Neutrophil (primary cell): ENCODE measurements around the gene NTSR1.

ENCODE experiments used
- H3K27ac ChIP-seq: fragments of 200-600 bp; sonication (generic); 2 replicates; pipeline ENCODE4 v1.5.1; 2016; ENCODE audit warnings: mild to moderate bottlenecking, moderate library complexity
- H3K27me3 ChIP-seq: fragments of 200-600 bp; sonication (generic); 2 replicates; pipeline ENCODE4 v1.6.0; 2016; ENCODE audit warnings: mild to moderate bottlenecking
- H3K36me3 ChIP-seq: fragments of 200-600 bp; sonication (generic); 2 replicates; pipeline ENCODE4 v1.5.1; 2017
- H3K4me1 ChIP-seq, 2 experiments: fragments of 200-600 bp in 1 of 2; sonication (generic) in 1 of 2; 1 replicate in 1 of 2; 2 replicates in 1 of 2; pipeline versions ENCODE4 v1.5.1 to v1.6.1; 2013 to 2016; ENCODE audit warnings: low read depth in 1 of 2, low read length in 1 of 2, mild to moderate bottlenecking in 1 of 2, moderate library complexity in 1 of 2; ENCODE audit not compliant: control insufficient read depth in 1 of 2, insufficient read depth in 1 of 2
- H3K4me3 ChIP-seq, 2 experiments: fragments of 200-600 bp in 1 of 2; sonication (generic) in 1 of 2; 1 replicate in 1 of 2; 2 replicates in 1 of 2; pipeline ENCODE4 v1.5.1; 2013 to 2016; ENCODE audit warnings: low read depth in 1 of 2, low read length in 1 of 2, mild to moderate bottlenecking in 1 of 2, moderate library complexity in 1 of 2
- H3K9me3 ChIP-seq: fragments of 200-600 bp; sonication (generic); 2 replicates; pipeline ENCODE4 v1.5.1; 2016
- TF ChIP-seq, protein P1 (sequence below): fragments of 200-600 bp; sonication (generic); IDR thresholded peaks from 2 replicates; pipeline ENCODE4 v1.5.1; 2016; ENCODE audit warnings: antibody characterized with exemption

Gene NTSR1

DNA sequence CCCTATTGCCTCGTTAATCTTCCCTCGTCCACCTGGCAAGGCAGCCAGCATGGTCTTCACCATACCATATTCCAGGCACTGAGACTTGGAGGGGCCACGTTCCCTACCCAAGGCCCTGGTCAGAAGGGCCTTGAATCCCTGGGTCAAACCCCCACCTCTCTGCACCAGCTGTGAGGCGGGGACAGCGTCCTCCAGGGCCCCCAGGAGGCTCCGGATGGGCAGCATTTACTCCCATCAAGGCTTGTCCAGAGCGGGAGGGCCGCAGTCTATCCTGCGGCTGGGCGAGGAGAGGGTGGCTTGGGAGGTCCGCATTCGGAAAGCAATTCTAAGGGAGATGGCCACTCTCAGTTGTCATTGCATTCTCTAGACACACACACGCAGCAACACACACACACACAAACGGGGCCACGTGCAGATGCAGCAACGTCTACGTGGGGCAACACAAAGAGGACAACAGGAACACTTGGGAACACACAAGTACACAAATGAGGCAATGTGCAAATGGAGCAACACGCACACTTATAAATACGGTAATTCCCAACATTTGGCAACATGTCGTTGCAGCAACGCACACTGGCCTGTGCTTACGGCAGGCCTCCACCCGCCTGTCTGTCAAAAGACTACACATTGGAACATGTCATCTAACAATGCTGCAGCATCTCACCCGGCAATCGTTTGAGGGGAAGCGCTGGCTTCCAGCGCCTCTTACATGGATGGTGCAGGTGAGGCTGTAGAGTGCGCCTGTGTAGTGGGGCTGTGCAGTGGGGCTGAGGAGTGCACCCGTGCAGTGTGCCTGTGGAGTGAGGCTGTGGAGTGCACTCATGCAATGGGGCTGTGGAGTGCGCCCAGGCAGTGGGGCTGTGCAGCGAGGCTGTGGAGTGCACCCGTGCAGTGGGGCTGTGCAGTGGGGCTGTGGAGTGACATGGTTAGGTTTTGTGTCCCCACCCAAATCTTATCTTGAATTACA, 12.9 kb upstream of the NTSR1 start:
- Histone ChIP-seq H3K9me3 (no peaks in the 10 kb centered on the region), H3K27ac (no peak overlapping the region), H3K4me3 (no peak overlapping the region), H3K36me3 (no peaks in the 10 kb centered on the region), H3K4me1 (peaks cover 4 to 12% of the 10 kb centered on the region in 2 experiments), H3K27me3 (peaks cover 10% of the 10 kb centered on the region)
- TF ChIP-seq, protein P1, sequence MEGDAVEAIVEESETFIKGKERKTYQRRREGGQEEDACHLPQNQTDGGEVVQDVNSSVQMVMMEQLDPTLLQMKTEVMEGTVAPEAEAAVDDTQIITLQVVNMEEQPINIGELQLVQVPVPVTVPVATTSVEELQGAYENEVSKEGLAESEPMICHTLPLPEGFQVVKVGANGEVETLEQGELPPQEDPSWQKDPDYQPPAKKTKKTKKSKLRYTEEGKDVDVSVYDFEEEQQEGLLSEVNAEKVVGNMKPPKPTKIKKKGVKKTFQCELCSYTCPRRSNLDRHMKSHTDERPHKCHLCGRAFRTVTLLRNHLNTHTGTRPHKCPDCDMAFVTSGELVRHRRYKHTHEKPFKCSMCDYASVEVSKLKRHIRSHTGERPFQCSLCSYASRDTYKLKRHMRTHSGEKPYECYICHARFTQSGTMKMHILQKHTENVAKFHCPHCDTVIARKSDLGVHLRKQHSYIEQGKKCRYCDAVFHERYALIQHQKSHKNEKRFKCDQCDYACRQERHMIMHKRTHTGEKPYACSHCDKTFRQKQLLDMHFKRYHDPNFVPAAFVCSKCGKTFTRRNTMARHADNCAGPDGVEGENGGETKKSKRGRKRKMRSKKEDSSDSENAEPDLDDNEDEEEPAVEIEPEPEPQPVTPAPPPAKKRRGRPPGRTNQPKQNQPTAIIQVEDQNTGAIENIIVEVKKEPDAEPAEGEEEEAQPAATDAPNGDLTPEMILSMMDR, result no peak

DNA sequence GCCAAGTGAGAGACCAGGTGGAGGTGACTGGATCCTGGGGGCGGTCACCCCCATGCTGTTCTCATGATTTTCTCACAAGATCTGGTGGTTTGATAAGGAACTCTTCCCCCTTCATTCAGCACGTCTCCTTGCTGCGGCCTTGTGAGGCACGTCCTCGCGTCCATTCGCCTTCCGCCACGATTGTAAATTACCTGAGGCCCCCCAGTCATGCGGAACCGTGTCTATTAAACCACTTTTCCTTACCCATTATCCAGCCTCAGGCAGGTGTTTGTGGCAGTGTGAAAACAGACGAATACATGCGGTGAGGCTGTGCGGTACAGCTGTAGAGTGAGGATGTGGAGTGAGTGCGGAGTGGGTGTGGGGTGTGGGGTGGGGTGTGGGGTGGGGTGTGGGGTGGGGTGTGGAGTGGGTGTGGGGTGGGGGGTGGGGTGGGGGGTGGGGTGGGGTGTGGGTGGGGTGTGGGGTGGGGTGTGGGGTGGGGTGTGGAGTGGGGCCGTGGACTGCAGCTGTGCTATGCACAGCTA, 12.1 kb upstream of the NTSR1 start:
- H3K36me3 ChIP-seq, result no peaks in the 10 kb centered on the region
- TF ChIP-seq, protein P1, result no peak
- H3K4me3 ChIP-seq, result no peak overlapping the region
- peaks cover 10% of the 10 kb centered on the region for H3K27me3 ChIP-seq
- H3K27ac ChIP-seq, result no peak overlapping the region
- no peaks in the 10 kb centered on the region for H3K9me3 ChIP-seq
- H3K4me1 ChIP-seq, result peaks cover 4 to 12% of the 10 kb centered on the region in 2 experiments

DNA sequence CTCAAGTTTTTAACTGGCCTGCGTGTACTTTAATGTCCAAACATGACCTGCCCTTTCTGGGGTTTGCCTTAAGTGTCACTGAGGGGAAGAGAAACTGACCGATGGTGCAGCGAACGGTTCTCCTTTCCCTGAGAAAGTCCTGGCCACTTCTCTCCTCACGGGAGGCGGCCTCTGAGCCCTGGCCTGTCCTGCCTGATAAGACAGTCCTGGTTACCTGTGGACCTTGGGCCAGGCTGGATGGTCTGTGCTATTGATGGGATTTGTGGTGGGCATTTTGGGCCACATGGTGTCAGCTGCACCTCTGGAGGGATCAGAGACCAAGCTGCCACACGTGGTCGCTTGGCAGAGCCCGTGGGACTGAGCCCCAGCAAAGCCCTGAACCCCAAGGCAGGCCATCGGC, 11.6 kb upstream of the NTSR1 start:
- H3K27me3 ChIP-seq, result peaks cover 10% of the 10 kb centered on the region
- peaks cover 4 to 12% of the 10 kb centered on the region in 2 experiments for H3K4me1 ChIP-seq
- no peak overlapping the region for H3K27ac ChIP-seq
- H3K4me3 ChIP-seq, result no peak overlapping the region
- TF ChIP-seq, protein P1, result no peak
- H3K9me3 ChIP-seq, result no peaks in the 10 kb centered on the region
- H3K36me3 ChIP-seq, result no peaks in the 10 kb centered on the region

DNA sequence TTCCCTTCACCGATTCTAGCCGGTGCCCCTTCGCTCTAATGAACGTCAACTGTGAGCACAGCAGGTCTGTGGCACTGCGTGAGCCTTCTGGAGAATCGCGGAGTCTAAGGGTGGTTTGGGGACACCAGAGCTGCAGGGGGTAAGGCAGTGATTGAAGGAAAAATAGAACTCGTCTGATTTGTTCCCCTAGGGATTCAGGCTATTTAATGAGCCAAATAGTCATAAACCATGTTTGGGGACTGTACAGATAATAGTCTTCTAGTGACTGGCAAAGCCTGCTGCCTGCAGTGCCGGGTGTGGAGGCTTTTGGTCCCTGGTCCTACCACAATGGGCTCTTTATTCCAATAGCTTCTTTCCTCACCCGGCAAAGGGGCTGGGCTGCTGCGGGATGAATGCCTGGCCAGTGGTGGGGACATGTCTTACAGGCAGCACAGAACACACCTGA, 11.1 kb upstream of the NTSR1 start:
- peaks cover 10% of the 10 kb centered on the region for H3K27me3 ChIP-seq

DNA sequence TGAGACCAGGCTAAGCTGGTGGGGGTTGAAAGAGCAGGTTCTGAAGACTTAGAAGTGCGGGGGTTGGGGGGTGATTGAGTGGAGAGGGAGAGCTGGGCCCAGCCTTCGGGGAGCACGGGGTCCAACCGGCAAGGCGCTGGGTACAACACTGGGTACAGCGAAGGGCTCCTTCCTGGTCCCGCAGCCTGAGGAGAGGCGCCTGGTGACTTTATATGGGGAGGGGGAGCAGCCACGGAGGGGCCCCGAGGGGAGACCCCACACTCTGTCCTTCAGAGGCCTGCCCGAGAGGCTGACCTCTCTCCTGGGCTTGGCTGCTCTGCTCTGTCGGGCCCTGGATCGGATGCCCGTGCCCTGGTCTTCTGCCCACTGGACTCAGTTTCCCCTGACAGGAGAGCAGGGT, 10.4 kb upstream of the NTSR1 start:
- H3K27me3 ChIP-seq, result peaks cover 8% of the 10 kb centered on the region
- TF ChIP-seq, protein P1, result no peak

More for the DNA sequence above, 11.1 kb upstream of the NTSR1 start:
- Histone ChIP-seq H3K36me3 (no peaks in the 10 kb centered on the region), H3K4me1 (peaks cover 4 to 12% of the 10 kb centered on the region in 2 experiments), H3K27ac (no peak overlapping the region), H3K4me3 (no peak overlapping the region), H3K9me3 (no peaks in the 10 kb centered on the region)
- TF ChIP-seq, protein P1, result no peak

More for the DNA sequence above, 10.4 kb upstream of the NTSR1 start:
- Histone ChIP-seq H3K36me3 (no peaks in the 10 kb centered on the region), H3K9me3 (no peaks in the 10 kb centered on the region), H3K4me1 (peaks cover 4 to 12% of the 10 kb centered on the region in 2 experiments), H3K4me3 (no peak overlapping the region), H3K27ac (no peak overlapping the region)
